ENCODE results near the gene DDA1.

GRCh38 chr19:17266026-17266425, 43.3 kb upstream of the DDA1 start:
- TF ChIP-seq USF1 (IDR thresholded peaks at IDR 0.05) (no peak), EP300 (IDR thresholded peaks at IDR 0.05; ENCODE audit: borderline replicate concordance) (no peak), FOXM1 (IDR thresholded peaks at IDR 0.05; ENCODE audit: borderline replicate concordance, low read depth) (no peak), REST (IDR thresholded peaks at IDR 0.05; ENCODE audit: low read depth) (no peak), CEBPB (IDR thresholded peaks at IDR 0.05) (no peak), TAF1 (IDR thresholded peaks at IDR 0.05; ENCODE audit: low read depth) (no peak), MAX (IDR thresholded peaks at IDR 0.05) (no peak), TEAD4 (IDR thresholded peaks at IDR 0.05) (no peak)
